Neural progenitor cell (in vitro differentiated cells): ENCODE data around the gene OR11H7. TPM values are rescaled to one million over a fixed set of nuclear protein-coding genes. Genes with fewer than 3 reads are reported as not detected.
"Not testable (repeated sequence)": the region's sequence is repeated elsewhere in the genome, so short reads cannot be mapped to it uniquely, and the experiment has no call there.

ENCODE experiments used
- DNase-seq: peaks from one replicate; pipeline ENCODE4 v3.0.0-alpha.2; 2016; ENCODE audit warnings: low spot score
- H2AFZ ChIP-seq: fragments of 200-600 bp; sonication (generic); replicated peaks from 2 replicates; pipeline ENCODE4 v1.6.1; 2016; ENCODE audit warnings: antibody characterized with exemption
- H3F3A ChIP-seq: fragments of 200-600 bp; sonication (generic); 2 replicates; pipeline ENCODE4 v1.6.1; 2016; ENCODE audit warnings: antibody characterized with exemption, low read depth
- H3K27ac ChIP-seq: fragments of 200-600 bp; sonication (generic); 2 replicates; pipeline ENCODE4 v1.5.1; 2016; ENCODE audit warnings: mild to moderate bottlenecking
- H3K27me3 ChIP-seq: fragments of 200-600 bp; sonication (generic); 2 replicates; pipeline ENCODE4 v1.6.1; 2016; ENCODE audit warnings: mild to moderate bottlenecking, moderate library complexity
- H3K36me3 ChIP-seq: fragments of 200-600 bp; sonication (generic); 2 replicates; pipeline ENCODE4 v1.5.1; 2016
- H3K4me1 ChIP-seq: fragments of 200-600 bp; sonication (generic); 2 replicates; pipeline ENCODE4 v1.6.1; 2016; ENCODE audit warnings: mixed run types
- H3K4me2 ChIP-seq: fragments of 200-600 bp; sonication (generic); 2 replicates; pipeline ENCODE4 v1.6.1; 2016
- H3K4me3 ChIP-seq: fragments of 200-600 bp; sonication (generic); 2 replicates; pipeline ENCODE4 v1.5.1; 2016
- H3K79me2 ChIP-seq: fragments of 200-600 bp; sonication (generic); 2 replicates; pipeline ENCODE4 v1.6.1; 2016; ENCODE audit warnings: low read depth
- H3K9ac ChIP-seq: fragments of 200-600 bp; sonication (generic); 2 replicates; pipeline ENCODE4 v1.6.1; 2016
- H3K9me3 ChIP-seq: fragments of 200-600 bp; sonication (generic); 2 replicates; pipeline ENCODE4 v1.5.1; 2016; ENCODE audit warnings: low read depth
- H4K20me1 ChIP-seq: fragments of 200-600 bp; sonication (generic); 2 replicates; pipeline ENCODE4 v1.6.1; 2016; ENCODE audit warnings: low read depth
- H3K27ac Mint-ChIP-seq: 3 replicates; pipeline ENCODE4 v1.8.0; 2021; ENCODE audit warnings: mixed read lengths
- H3K27me3 Mint-ChIP-seq: 2 replicates; pipeline ENCODE4 v1.8.0; 2022; ENCODE audit warnings: low read depth, mild to moderate bottlenecking, inconsistent platforms, moderate library complexity, mixed read lengths; ENCODE audit not compliant: insufficient read depth
- H3K36me3 Mint-ChIP-seq: 3 replicates; pipeline ENCODE4 v1.8.0; 2021; ENCODE audit warnings: mixed read lengths
- H3K4me1 Mint-ChIP-seq: 3 replicates; pipeline ENCODE4 v1.8.0; 2021; ENCODE audit warnings: mixed read lengths
- H3K4me3 Mint-ChIP-seq: 3 replicates; pipeline ENCODE4 v1.8.0; 2021; ENCODE audit warnings: mild to moderate bottlenecking, moderate library complexity, mixed read lengths
- H3K9me3 Mint-ChIP-seq: 3 replicates; pipeline ENCODE4 v1.8.0; 2020; ENCODE audit warnings: mixed read lengths
- EZH2 ChIP-seq: fragments of 200-600 bp; sonication (generic); IDR thresholded peaks from 2 replicates; pipeline ENCODE4 v1.6.1; 2017; ENCODE audit warnings: antibody characterized with exemption, mild to moderate bottlenecking, moderate library complexity
- EZH2phosphoT487 ChIP-seq: fragments of 200-600 bp; sonication (generic); IDR thresholded peaks from 2 replicates; pipeline ENCODE4 v1.6.1; 2017; ENCODE audit warnings: antibody characterized with exemption
- total RNA-seq: library from RNA; depleted of rRNA; stranded (reverse); fragments of >200 nt; gene quantifications from 2 replicates; pipeline ENCODE4 v1.2.3, GENCODE V29; 2015; ENCODE audit warnings: low replicate concordance
- TF ChIP-seq, protein P1 (sequence below): fragments of 200-600 bp; sonication (generic); IDR thresholded peaks from 2 replicates; pipeline ENCODE4 v1.5.1; 2017; ENCODE audit warnings: antibody characterized with exemption, mild to moderate bottlenecking

The OR11H7 gene
- total RNA-seq, 1 donor from 2014 or later: not detected

DNA sequence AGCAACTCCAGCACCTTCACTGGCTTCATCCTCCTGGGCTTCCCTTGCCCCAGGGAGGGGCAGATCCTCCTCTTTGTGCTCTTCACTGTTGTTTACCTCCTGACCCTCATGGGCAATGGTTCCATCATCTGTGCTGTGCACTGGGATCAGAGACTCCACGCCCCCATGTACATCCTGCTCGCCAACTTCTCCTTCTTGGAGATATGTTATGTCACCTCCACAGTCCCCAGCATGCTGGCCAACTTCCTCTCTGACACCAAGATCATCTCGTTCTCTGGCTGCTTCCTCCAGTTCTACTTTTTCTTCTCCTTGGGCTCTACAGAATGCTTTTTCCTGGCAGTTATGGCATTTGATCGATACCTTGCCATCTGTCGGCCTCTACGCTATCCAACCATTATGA, 31.3 kb upstream of the OR11H7 start:
- TF ChIP-seq EZH2phosphoT487 (no peak), EZH2 (no peak)
- H3K9me3 Mint-ChIP-seq: peaks cover 23% of the 10 kb centered on the region

DNA sequence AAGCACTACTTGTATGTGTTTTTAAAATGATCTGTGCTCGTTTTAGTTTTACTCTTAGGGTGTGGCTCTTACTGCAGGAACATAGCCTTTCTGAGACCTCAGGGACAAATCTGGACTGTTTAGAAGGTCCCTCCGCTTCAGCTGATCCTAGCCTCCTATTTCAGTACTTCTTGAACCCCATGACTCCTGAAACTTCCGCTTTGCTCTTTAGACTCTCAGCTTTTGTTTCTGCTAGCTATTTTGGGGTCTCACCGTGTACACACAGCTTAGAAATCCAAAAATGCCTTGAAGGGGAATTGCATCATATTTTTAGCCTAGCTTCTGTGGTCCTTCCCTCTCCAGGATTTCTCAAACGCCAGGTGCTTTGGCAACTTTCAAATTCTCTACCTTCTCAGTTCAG, 29.8 kb upstream of the OR11H7 start:
- Mint-ChIP-seq H3K4me3 (no peak overlapping the region), H3K9me3 (peaks cover 25% of the 10 kb centered on the region), H3K4me1 (no peaks in the 10 kb centered on the region), H3K27me3 (peaks cover 5% of the 10 kb centered on the region), H3K27ac (no peak overlapping the region), H3K36me3 (no peaks in the 10 kb centered on the region)
- no peaks in the 10 kb centered on the region for H4K20me1 ChIP-seq
- no peak for DNase-seq
- no peaks in the 10 kb centered on the region for H3K36me3 ChIP-seq
- H3K4me3 ChIP-seq: no peak overlapping the region
- H3F3A ChIP-seq: no peaks in the 10 kb centered on the region
- H3K9me3 ChIP-seq: peaks cover 48% of the 10 kb centered on the region
- H3K4me1 ChIP-seq: no peaks in the 10 kb centered on the region
- no peak overlapping the region for H2AFZ ChIP-seq
- H3K79me2 ChIP-seq: no peaks in the 10 kb centered on the region
- H3K4me2 ChIP-seq: no peak overlapping the region
- no peak for TF ChIP-seq EZH2
- TF ChIP-seq, protein P1, sequence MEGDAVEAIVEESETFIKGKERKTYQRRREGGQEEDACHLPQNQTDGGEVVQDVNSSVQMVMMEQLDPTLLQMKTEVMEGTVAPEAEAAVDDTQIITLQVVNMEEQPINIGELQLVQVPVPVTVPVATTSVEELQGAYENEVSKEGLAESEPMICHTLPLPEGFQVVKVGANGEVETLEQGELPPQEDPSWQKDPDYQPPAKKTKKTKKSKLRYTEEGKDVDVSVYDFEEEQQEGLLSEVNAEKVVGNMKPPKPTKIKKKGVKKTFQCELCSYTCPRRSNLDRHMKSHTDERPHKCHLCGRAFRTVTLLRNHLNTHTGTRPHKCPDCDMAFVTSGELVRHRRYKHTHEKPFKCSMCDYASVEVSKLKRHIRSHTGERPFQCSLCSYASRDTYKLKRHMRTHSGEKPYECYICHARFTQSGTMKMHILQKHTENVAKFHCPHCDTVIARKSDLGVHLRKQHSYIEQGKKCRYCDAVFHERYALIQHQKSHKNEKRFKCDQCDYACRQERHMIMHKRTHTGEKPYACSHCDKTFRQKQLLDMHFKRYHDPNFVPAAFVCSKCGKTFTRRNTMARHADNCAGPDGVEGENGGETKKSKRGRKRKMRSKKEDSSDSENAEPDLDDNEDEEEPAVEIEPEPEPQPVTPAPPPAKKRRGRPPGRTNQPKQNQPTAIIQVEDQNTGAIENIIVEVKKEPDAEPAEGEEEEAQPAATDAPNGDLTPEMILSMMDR: no peak
- TF ChIP-seq EZH2phosphoT487: no peak
- H3K27me3 ChIP-seq: no peaks in the 10 kb centered on the region
- no peak overlapping the region for H3K9ac ChIP-seq
- no peak overlapping the region for H3K27ac ChIP-seq

More for the DNA sequence above, 31.3 kb upstream of the OR11H7 start:
- Histone ChIP-seq H3K27me3 (no peaks in the 10 kb centered on the region), H2AFZ (no peak overlapping the region), H3K9me3 (peaks cover 48% of the 10 kb centered on the region), H3K9ac (no peak overlapping the region), H3K27ac (no peak overlapping the region), H3K79me2 (no peaks in the 10 kb centered on the region), H3F3A (no peaks in the 10 kb centered on the region), H3K4me1 (no peaks in the 10 kb centered on the region), H3K4me3 (no peak overlapping the region), H3K36me3 (no peaks in the 10 kb centered on the region), H3K4me2 (no peak overlapping the region), H4K20me1 (no peaks in the 10 kb centered on the region)
- DNase-seq: no peak
- no peak overlapping the region for H3K4me3 Mint-ChIP-seq
- no peaks in the 10 kb centered on the region for H3K4me1 Mint-ChIP-seq
- no peaks in the 10 kb centered on the region for H3K36me3 Mint-ChIP-seq
- no peak overlapping the region for H3K27ac Mint-ChIP-seq
- peaks cover 5% of the 10 kb centered on the region for H3K27me3 Mint-ChIP-seq

DNA sequence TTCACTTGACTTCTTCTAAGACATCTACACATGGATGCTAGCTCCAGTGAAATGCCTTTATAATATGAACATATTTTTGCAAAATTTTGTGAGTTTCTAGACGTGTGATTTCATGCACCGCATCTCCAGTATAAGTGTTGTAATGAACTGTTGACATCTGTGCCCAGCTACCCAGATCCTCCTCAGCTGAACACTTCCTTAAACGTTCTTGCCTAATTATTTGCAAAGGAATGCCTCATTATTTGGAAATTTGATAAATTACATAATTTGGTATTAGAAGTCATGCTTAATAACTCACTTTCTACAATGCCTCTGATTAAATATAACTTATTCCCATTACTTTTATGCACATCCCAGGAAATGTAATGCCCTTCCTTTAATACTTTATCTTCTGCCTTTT, 24.1 kb upstream of the OR11H7 start:
- no peaks in the 10 kb centered on the region for H3K36me3 ChIP-seq
- Mint-ChIP-seq H3K36me3 (no peaks in the 10 kb centered on the region), H3K4me3 (no peak overlapping the region), H3K27me3 (no peaks in the 10 kb centered on the region), H3K27ac (no peak overlapping the region), H3K4me1 (no peaks in the 10 kb centered on the region), H3K9me3 (peaks cover 19% of the 10 kb centered on the region)
- no peak overlapping the region for H3K4me3 ChIP-seq
- no peak overlapping the region for H3K4me2 ChIP-seq
- no peaks in the 10 kb centered on the region for H3K27me3 ChIP-seq
- H3K27ac ChIP-seq: no peak overlapping the region
- no peak overlapping the region for H2AFZ ChIP-seq
- no peak for DNase-seq
- no peaks in the 10 kb centered on the region for H3K4me1 ChIP-seq
- no peaks in the 10 kb centered on the region for H3F3A ChIP-seq
- H3K79me2 ChIP-seq: no peaks in the 10 kb centered on the region
- TF ChIP-seq EZH2 (no peak), EZH2phosphoT487 (no peak)
- TF ChIP-seq, protein P1: no peak
- no peak overlapping the region for H3K9ac ChIP-seq
- H4K20me1 ChIP-seq: no peaks in the 10 kb centered on the region
- H3K9me3 ChIP-seq: peaks cover 33% of the 10 kb centered on the region

DNA sequence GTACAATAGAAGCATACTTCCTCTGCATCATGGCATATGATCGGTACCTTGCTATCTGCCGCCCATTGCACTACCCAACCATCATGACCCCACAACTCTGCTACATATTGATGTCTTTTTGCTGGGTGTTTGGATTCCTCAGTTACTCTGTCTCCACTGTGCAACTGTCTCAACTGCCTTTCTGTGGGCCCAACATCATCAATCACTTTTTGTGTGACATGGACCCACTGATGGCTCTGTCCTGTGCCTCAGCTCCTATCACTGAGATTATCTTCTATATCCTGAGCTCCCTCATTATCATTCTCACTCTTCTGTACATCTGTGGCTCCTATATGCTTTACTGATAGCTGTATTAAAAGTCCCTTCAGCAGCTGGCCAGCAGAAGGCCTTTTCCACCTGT, 19.2 kb upstream of the OR11H7 start:
- Histone ChIP-seq H3K4me3 (no peak overlapping the region), H3K36me3 (no peaks in the 10 kb centered on the region), H3F3A (no peaks in the 10 kb centered on the region), H3K4me2 (no peak overlapping the region), H3K9me3 (peaks cover 34% of the 10 kb centered on the region), H3K27ac (no peak overlapping the region), H3K9ac (no peak overlapping the region), H2AFZ (no peak overlapping the region), H3K79me2 (no peaks in the 10 kb centered on the region), H4K20me1 (no peaks in the 10 kb centered on the region), H3K4me1 (no peaks in the 10 kb centered on the region), H3K27me3 (no peaks in the 10 kb centered on the region)
- Mint-ChIP-seq H3K4me1 (no peaks in the 10 kb centered on the region), H3K4me3 (no peak overlapping the region), H3K9me3 (peaks cover 23% of the 10 kb centered on the region), H3K27ac (no peak overlapping the region), H3K27me3 (no peaks in the 10 kb centered on the region), H3K36me3 (no peaks in the 10 kb centered on the region)
- no peak for TF ChIP-seq EZH2
- no peak for TF ChIP-seq EZH2phosphoT487
- TF ChIP-seq, protein P1: no peak
- no peak for DNase-seq

DNA sequence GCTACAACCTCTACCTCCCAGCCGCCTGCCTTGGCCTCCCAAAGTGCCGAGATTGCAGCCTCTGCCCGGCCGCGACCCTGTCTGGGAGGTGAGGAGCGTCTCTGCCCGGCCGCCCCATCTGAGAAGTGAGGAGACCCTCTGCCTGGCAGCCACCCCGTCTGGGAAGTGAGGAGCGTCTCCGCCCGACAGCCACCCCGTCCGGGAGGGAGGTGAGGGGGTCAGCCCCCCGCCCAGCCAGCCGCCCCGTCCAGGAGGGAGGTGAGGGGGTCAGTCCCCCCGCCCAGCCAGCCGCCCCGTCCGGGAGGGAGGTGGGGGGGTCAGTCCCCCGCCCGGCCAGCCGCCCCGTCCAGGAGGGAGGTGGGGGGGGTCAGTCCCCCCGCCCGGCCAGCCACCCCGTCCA, 16.4 kb upstream of the OR11H7 start:
- not testable (repeated sequence) for H3K4me3 ChIP-seq, H3K27me3 Mint-ChIP-seq, DNase-seq, H3K4me1 ChIP-seq, H3K27ac ChIP-seq, H3K36me3 ChIP-seq, H3K27me3 ChIP-seq, H3K4me3 Mint-ChIP-seq, H3K36me3 Mint-ChIP-seq, H3F3A ChIP-seq, H3K27ac Mint-ChIP-seq, H3K79me2 ChIP-seq, H4K20me1 ChIP-seq, H2AFZ ChIP-seq, H3K4me1 Mint-ChIP-seq, H3K9ac ChIP-seq, H3K4me2 ChIP-seq
- peaks cover 35% of the 10 kb centered on the region for H3K9me3 Mint-ChIP-seq
- H3K9me3 ChIP-seq: peaks cover 35% of the 10 kb centered on the region
